Epithelial cell of proximal tubule (primary cell): ENCODE results near the gene FZD7. TPM values are rescaled to one million over a fixed set of nuclear protein-coding genes. Genes with fewer than 3 reads are reported as not detected.

Experiments used
- DNase-seq: peaks from one replicate; pipeline ENCODE4 v3.0.0-alpha.2; 2011; ENCODE audit warnings: low read depth
- H3K4me3 ChIP-seq: 2 replicates; pipeline ENCODE4 v1.5.1; 2011; ENCODE audit warnings: low read depth, mild to moderate bottlenecking, low read length
- total RNA-seq: library from RNA; depleted of rRNA; stranded (reverse); fragments of >200 nt; gene quantifications from 2 replicates; pipeline ENCODE4 v1.2.3, GENCODE V29; 2015
- TF ChIP-seq, protein P1 (sequence below): conservative IDR thresholded peaks from 2 replicates; pipeline ENCODE4 v1.5.1; 2012; ENCODE audit warnings: low read depth, mild to moderate bottlenecking, low read length

The FZD7 gene
- total RNA-seq, 1 donor from 2014 or later: 34.8 TPM

DNA sequence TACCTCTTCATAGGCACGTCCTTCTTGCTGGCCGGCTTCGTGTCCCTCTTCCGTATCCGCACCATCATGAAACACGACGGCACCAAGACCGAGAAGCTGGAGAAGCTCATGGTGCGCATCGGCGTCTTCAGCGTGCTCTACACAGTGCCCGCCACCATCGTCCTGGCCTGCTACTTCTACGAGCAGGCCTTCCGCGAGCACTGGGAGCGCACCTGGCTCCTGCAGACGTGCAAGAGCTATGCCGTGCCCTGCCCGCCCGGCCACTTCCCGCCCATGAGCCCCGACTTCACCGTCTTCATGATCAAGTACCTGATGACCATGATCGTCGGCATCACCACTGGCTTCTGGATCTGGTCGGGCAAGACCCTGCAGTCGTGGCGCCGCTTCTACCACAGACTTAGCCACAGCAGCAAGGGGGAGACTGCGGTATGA is 2.3 kb downstream of the FZD7 start:
- no peak for DNase-seq
- no peak overlapping the region for H3K4me3 ChIP-seq
- TF ChIP-seq, protein P1, sequence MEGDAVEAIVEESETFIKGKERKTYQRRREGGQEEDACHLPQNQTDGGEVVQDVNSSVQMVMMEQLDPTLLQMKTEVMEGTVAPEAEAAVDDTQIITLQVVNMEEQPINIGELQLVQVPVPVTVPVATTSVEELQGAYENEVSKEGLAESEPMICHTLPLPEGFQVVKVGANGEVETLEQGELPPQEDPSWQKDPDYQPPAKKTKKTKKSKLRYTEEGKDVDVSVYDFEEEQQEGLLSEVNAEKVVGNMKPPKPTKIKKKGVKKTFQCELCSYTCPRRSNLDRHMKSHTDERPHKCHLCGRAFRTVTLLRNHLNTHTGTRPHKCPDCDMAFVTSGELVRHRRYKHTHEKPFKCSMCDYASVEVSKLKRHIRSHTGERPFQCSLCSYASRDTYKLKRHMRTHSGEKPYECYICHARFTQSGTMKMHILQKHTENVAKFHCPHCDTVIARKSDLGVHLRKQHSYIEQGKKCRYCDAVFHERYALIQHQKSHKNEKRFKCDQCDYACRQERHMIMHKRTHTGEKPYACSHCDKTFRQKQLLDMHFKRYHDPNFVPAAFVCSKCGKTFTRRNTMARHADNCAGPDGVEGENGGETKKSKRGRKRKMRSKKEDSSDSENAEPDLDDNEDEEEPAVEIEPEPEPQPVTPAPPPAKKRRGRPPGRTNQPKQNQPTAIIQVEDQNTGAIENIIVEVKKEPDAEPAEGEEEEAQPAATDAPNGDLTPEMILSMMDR: no peak

DNA sequence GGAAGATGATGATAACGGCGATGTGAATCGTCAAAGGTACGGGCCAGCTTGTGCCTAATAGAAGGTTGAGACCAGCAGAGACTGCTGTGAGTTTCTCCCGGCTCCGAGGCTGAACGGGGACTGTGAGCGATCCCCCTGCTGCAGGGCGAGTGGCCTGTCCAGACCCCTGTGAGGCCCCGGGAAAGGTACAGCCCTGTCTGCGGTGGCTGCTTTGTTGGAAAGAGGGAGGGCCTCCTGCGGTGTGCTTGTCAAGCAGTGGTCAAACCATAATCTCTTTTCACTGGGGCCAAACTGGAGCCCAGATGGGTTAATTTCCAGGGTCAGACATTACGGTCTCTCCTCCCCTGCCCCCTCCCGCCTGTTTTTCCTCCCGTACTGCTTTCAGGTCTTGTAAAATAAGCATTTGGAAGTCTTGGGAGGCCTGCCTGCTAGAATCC is 3.0 kb downstream of the FZD7 start:
- H3K4me3 ChIP-seq: no peak overlapping the region
- TF ChIP-seq, protein P1: no peak
- DNase-seq: no peak

DNA sequence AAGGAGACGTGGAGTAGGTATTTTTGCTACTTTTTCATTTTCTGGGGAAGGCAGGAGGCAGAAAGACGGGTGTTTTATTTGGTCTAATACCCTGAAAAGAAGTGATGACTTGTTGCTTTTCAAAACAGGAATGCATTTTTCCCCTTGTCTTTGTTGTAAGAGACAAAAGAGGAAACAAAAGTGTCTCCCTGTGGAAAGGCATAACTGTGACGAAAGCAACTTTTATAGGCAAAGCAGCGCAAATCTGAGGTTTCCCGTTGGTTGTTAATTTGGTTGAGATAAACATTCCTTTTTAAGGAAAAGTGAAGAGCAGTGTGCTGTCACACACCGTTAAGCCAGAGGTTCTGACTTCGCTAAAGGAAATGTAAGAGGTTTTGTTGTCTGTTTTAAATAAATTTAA is 3.4 kb downstream of the FZD7 start:
- no peak for DNase-seq
- TF ChIP-seq, protein P1: no peak
- no peak overlapping the region for H3K4me3 ChIP-seq

DNA sequence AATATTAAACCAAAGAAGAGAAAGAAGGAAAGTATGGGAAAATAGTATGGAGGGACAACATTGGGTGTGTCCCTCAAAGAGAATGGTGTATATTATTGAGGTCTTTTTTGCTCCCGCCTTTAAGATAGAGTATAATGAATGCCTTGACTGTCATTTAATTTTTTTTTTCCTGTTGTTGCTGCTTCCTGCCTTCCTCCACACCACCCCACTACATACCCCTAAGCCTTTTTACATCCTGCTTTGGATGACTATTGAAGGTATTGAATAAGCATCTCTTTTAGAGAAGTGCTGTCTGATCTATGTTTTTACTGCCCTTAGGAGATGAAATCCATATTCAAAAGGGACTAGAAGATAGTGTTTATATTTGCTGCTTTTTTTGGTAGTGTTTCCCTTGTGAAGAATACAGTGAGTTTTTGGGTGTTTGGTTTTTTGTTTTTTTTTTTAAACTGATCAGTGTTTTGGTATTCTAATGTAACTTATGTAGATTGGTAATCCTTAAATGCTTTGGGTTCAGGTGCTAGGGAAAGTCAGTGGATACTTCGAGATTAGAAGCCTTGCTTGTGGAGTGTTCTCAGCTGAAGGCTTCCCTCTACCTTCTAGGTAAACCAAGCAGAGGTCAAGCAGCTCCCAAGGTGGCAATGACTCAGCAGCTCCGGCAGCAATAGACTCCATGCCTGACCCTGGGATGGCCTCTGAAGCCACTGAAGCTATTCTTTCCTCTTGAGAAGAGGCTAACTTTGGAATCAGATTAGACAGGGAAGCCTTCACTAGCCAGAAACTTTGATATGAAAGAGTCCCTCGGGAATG is 5.0 kb downstream of the FZD7 start:
- no peak for DNase-seq
- TF ChIP-seq, protein P1: no peak
- H3K4me3 ChIP-seq: no peak overlapping the region

DNA sequence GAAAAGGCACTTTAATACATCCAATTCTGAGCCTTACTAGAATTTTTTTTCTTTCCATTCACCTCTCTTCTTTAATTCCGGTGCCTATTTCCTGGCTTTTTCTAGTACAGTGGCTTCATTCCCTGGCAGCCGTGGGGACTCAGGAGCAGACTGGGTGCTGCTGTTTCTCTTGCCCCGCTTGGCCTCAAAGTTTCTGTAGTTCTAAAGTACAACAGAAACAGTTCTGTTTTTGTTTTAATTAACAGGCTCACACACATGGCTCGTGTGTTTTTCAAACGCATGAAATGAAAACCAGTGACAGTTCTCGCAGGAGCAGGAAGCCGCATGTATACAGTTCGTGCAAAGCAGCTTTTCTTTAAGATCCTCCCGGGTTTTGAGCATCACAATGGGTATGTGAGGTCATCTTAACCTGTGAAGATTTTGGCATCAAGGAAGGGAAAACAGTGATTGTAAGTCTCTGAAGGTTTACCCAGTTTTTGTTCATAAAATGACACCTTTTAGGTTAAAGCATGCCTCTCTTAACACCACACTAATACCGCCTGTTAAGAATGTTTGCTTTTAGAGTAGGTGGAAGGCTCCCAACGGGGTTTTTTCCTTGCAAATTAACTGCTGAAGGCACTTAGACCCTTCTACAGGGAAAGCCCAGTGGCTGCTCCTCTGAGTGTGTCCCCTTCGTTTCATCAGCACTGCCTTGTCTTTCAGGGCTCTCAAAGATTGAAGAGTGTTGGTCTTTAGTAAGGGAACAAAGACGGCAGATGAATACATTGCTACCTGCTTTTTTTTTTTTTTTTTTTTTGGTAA is 5.8 kb downstream of the FZD7 start:
- H3K4me3 ChIP-seq: no peak overlapping the region
- TF ChIP-seq, protein P1: no peak
- DNase-seq: no peak

DNA sequence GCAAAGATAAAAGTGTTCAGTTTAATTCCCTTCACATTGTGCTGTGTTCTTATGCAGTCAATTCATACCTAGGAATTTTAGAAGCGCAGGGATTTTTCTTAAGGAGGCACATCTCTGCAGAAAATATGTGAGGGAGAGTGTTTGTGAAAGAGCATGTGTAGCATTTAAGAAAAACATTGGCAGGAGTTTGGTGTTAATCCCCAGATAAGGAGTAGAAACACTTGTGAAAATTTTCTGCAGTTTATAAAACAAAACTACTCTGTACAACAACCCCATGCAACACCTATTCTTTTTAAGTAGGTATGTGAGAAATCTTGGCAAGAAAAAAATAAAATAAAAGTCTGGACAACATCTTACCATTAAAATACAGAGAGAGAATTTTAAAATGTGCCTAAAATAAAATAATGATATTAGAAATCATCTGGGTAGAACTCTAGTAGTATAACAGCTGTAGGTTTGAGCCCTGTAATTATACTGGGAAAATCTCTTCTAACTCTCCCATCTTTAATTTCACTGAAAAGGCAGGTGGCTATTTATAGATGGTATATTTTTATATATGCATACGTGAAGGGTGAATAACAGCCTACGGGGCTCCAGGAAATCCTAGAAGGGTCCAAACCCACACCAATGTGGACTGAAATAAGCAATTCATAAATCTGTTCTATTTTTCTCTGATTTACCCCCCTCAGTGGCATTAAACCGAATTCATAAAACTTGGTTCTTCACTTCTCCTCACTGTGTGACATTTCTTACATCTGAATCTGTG is 6.6 kb downstream of the FZD7 start:
- DNase-seq: no peak
- TF ChIP-seq, protein P1: no peak
- H3K4me3 ChIP-seq: no peak overlapping the region
